Naive B cell (primary cell): ENCODE data around the gene CHAT. TPM values are rescaled to one million over a fixed set of nuclear protein-coding genes. Genes with fewer than 3 reads are reported as not detected.

ENCODE experiments used
- ATAC-seq, 2 donors: fragments of 150-1000 bp; cut with Tn5 transposase; 2 replicates each; pipeline ENCODE4 v1.10.0; 2021; ENCODE audit warnings: low read depth in 2 of 2, mild to moderate bottlenecking in 2 of 2, moderate library complexity in 2 of 2
- DNase-seq: peaks from one replicate; pipeline ENCODE4 v3.0.0; 2022
- H3K27ac Mint-ChIP-seq, 6 donors: one replicate each; pipeline ENCODE4 v1.8.0; 2020 to 2022; ENCODE audit warnings: mild to moderate bottlenecking in 6 of 6, mixed read lengths in 6 of 6, moderate library complexity in 5 of 6, inconsistent platforms in 2 of 6
- H3K27me3 Mint-ChIP-seq, 3 donors: one replicate each; pipeline ENCODE4 v1.8.0; 2021 to 2022; ENCODE audit warnings: mixed read lengths in 3 of 3, mild to moderate bottlenecking in 1 of 3
- H3K36me3 Mint-ChIP-seq, 2 donors: one replicate each; pipeline ENCODE4 v1.8.0; 2020 to 2022; ENCODE audit warnings: mixed read lengths in 2 of 2, inconsistent platforms in 1 of 2, mild to moderate bottlenecking in 1 of 2
- H3K4me1 Mint-ChIP-seq, 3 donors: one replicate each; pipeline ENCODE4 v1.8.0; 2020 to 2022; ENCODE audit warnings: mixed read lengths in 3 of 3, inconsistent platforms in 1 of 3, mild to moderate bottlenecking in 1 of 3, moderate library complexity in 1 of 3
- H3K4me3 Mint-ChIP-seq, 8 donors: one replicate each; pipeline ENCODE4 v1.8.0; 2020 to 2022; ENCODE audit warnings: mild to moderate bottlenecking in 8 of 8, mixed read lengths in 8 of 8, moderate library complexity in 8 of 8, inconsistent platforms in 2 of 8
- H3K9me3 Mint-ChIP-seq, 7 donors: one replicate each; pipeline ENCODE4 v1.8.0; 2020 to 2022; ENCODE audit warnings: mixed read lengths in 7 of 7, mild to moderate bottlenecking in 5 of 7, inconsistent platforms in 2 of 7, moderate library complexity in 1 of 7
- polyA plus RNA-seq, 6 donors: library from polyadenylated mRNA; unstranded; fragments of 300-500 nt; fragmentation: Illumina TruSeq; gene quantifications; one replicate each; pipeline ENCODE4 v1.2.3, GENCODE V29; 2021; ENCODE audit warnings: low read depth in 6 of 6

CHAT gene
- polyA plus RNA-seq: not detected

GRCh38 chr10:49613882-49614241 is at the start of gene CHAT:
CHAT (plus strand) TSS chr10:49614037; CDS start chr10:49614190, 153 bp downstream.
- Mint-ChIP-seq H3K4me3 (peak within 1 kb of the TSS in 3 of 8 donors; percentile 21 to 76 (median 45)), H3K27ac (peak within 1 kb of the TSS in 1 of 6 donors; percentile 65), H3K9me3 (peaks cover 2 to 12% (median 8%) of the 10 kb centered on the region in 7 donors), H3K4me1 (peaks cover 14 to 28% (median 23%) of the 10 kb centered on the region in 3 donors), H3K36me3 (peaks cover 0 to 23% of the 10 kb centered on the region in 2 donors), H3K27me3 (peaks cover 43 to 86% (median 84%) of the 10 kb centered on the region in 3 donors)
- DNase-seq (no peak), ATAC-seq (no peak)

DNA sequence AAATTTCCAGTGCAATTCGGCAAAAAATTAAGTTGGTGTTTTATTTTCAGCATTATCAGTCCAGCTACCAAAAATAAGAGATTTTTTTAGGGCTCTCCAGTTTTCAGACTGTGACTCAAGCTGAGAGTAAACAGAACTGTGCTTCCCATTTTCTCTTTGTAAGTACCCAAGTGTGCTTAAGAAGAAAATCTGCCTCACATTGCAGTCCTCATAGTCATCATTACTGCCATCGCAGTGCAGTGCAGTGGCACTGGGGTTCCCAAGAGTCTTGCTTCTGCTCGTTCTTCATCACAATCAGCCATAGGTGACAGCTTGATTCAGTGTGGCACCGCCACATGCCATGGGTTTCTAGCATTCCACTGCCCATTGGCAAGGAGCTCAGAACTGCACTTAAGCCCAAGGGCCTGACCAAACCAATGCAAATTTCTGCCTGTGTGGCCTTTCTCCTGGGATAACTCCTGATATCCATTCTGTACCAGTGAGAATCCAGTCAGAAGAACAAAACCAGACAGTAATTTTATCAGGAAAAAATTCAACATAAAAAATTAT is 49.3 kb upstream of the CHAT start:
- peaks cover 45 to 55% (median 51%) of the 10 kb centered on the region in 3 donors for H3K27me3 Mint-ChIP-seq
- ATAC-seq: no peak
- no peak overlapping the region for H3K27ac Mint-ChIP-seq
- H3K9me3 Mint-ChIP-seq: peaks cover 5 to 30% (median 14%) of the 10 kb centered on the region in 7 donors
- no peak for DNase-seq
- no peak overlapping the region for H3K4me3 Mint-ChIP-seq
- no peaks in the 10 kb centered on the region for H3K36me3 Mint-ChIP-seq
- peaks cover 0 to 2% (median 0%) of the 10 kb centered on the region in 3 donors for H3K4me1 Mint-ChIP-seq

DNA sequence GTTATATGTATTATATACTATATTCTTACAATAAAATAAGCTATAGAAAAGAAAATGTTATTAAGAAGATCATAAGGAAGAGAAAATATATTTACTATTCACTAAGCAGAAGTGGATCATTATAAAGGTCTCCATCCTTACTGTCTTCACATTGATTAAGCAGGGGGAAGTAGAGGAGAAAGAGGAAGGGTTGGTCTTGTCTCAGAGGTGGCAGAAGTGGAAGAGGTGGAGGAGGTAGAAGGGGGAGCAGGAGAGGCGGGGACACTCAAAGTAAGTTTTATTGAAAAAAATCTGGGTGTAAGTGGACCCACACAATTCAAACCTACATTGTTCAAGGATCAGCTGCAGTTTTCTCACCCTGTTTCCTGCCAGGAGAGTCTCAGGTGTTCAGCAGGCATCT is 46.0 kb upstream of the CHAT start:
- Mint-ChIP-seq H3K36me3 (no peaks in the 10 kb centered on the region), H3K9me3 (peaks cover 5 to 30% (median 14%) of the 10 kb centered on the region in 7 donors)
- peak in 1 of 2 donors; percentile 51 for ATAC-seq

GRCh38 chr10:49568235-49568634 is 45.6 kb upstream of the CHAT start:
- Mint-ChIP-seq H3K4me1 (peaks cover 0 to 2% (median 0%) of the 10 kb centered on the region in 3 donors), H3K36me3 (no peaks in the 10 kb centered on the region), H3K27me3 (peaks cover 29 to 34% (median 34%) of the 10 kb centered on the region in 3 donors), H3K4me3 (no peak overlapping the region), H3K27ac (no peak overlapping the region), H3K9me3 (peaks cover 5 to 30% (median 14%) of the 10 kb centered on the region in 7 donors)
- DNase-seq (no peak), ATAC-seq (peak in 1 of 2 donors; percentile 23)

More for the DNA sequence above, 46.0 kb upstream of the CHAT start:
- no peak for DNase-seq
- H3K27me3 Mint-ChIP-seq: peaks cover 32 to 38% (median 37%) of the 10 kb centered on the region in 3 donors
- peaks cover 0 to 2% (median 0%) of the 10 kb centered on the region in 3 donors for H3K4me1 Mint-ChIP-seq
- no peak overlapping the region for H3K4me3 Mint-ChIP-seq
- H3K27ac Mint-ChIP-seq: no peak overlapping the region

DNA sequence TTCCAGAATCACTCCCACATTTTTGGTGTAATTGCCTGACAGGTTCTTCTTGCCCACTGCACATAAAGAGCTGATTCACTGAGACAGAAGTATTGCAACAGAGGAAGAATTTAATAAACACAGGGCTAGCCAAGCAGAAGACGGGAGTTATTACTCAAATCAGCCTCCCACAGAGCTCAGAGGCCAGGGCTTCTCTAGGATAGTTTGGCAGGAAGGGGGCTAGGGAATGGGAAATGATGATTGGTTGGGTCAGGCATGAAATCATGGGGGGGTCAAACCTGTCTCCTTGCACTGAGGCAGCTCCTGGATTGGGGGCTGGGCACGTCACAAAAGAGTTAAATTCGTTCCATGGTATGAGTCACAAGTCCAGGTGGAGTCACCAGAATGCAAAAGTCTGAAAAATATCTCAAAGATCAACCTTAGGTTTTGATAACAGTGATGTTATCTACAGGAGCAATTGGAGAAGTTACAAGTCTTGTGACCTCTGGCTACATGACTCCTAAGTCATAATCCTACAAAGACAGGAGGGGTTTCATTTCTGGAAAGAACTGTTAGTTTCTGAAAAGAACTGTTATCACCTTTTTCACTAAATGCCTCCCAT is 44.7 kb upstream of the CHAT start:
- no peak for DNase-seq
- no peak overlapping the region for H3K4me3 Mint-ChIP-seq
- no peak overlapping the region for H3K27ac Mint-ChIP-seq
- peaks cover 0 to 2% (median 0%) of the 10 kb centered on the region in 3 donors for H3K4me1 Mint-ChIP-seq
- peaks cover 5 to 30% (median 14%) of the 10 kb centered on the region in 7 donors for H3K9me3 Mint-ChIP-seq
- peaks cover 33 to 34% (median 33%) of the 10 kb centered on the region in 3 donors for H3K27me3 Mint-ChIP-seq
- H3K36me3 Mint-ChIP-seq: no peaks in the 10 kb centered on the region
- ATAC-seq: no peak

GRCh38 chr10:49571388-49571787 is 42.4 kb upstream of the CHAT start:
- peaks cover 0 to 2% (median 0%) of the 10 kb centered on the region in 3 donors for H3K4me1 Mint-ChIP-seq
- H3K36me3 Mint-ChIP-seq: no peaks in the 10 kb centered on the region
- DNase-seq (no peak), ATAC-seq (no peak)
- no peak overlapping the region for H3K4me3 Mint-ChIP-seq
- H3K27ac Mint-ChIP-seq: no peak overlapping the region
- peaks cover 30 to 42% (median 32%) of the 10 kb centered on the region in 3 donors for H3K27me3 Mint-ChIP-seq
- peaks cover 5 to 22% (median 14%) of the 10 kb centered on the region in 7 donors for H3K9me3 Mint-ChIP-seq

- ATAC-seq: no peak
- DNase-seq: no peak
- H3K4me1 Mint-ChIP-seq: peaks cover 0 to 2% (median 0%) of the 10 kb centered on the region in 3 donors
- no peak overlapping the region for H3K27ac Mint-ChIP-seq
- H3K36me3 Mint-ChIP-seq: no peaks in the 10 kb centered on the region
- peaks cover 33 to 51% (median 38%) of the 10 kb centered on the region in 3 donors for H3K27me3 Mint-ChIP-seq
- H3K4me3 Mint-ChIP-seq: no peak overlapping the region
- H3K9me3 Mint-ChIP-seq: peaks cover 5 to 12% (median 9%) of the 10 kb centered on the region in 7 donors
Observed at GRCh38 chr10:49572594-49573114, 41.2 kb upstream of the CHAT start.

DNA sequence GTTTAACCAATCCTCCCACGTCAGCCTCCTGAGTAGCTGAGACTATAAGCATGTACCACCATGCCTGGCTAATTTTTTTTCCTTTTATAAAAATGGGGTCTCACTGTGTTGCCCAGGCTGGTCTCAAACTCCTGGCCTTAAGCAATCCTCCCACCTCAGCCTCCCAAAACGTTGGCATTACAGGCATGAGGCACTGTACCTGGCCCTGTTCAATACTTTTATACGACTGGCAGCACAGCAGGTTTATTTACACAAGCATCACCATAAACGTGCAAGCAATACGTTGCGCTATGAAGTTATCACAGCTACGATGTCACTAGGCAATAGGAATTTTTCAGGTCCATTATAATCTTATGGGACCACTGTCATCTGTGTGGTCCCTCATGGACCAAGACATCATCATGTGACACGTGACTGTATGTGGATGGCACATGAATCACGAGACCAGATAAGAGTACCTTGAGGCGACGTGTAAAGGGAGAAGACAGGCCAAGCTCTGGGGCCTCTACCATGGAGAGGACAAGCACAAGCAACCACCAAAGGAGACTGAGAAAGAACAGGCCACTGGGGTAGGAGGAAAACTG is 38.3 kb upstream of the CHAT start:
- DNase-seq (no peak), ATAC-seq (no peak)
- H3K36me3 Mint-ChIP-seq: no peaks in the 10 kb centered on the region
- H3K27me3 Mint-ChIP-seq: peaks cover 34 to 53% (median 45%) of the 10 kb centered on the region in 3 donors
- peaks cover 0 to 2% (median 0%) of the 10 kb centered on the region in 7 donors for H3K9me3 Mint-ChIP-seq
- peak overlapping the region in 1 of 8 donors; percentile 82 for H3K4me3 Mint-ChIP-seq
- H3K27ac Mint-ChIP-seq: peak overlapping the region in 1 of 6 donors; percentile 47
- H3K4me1 Mint-ChIP-seq: no peaks in the 10 kb centered on the region

DNA sequence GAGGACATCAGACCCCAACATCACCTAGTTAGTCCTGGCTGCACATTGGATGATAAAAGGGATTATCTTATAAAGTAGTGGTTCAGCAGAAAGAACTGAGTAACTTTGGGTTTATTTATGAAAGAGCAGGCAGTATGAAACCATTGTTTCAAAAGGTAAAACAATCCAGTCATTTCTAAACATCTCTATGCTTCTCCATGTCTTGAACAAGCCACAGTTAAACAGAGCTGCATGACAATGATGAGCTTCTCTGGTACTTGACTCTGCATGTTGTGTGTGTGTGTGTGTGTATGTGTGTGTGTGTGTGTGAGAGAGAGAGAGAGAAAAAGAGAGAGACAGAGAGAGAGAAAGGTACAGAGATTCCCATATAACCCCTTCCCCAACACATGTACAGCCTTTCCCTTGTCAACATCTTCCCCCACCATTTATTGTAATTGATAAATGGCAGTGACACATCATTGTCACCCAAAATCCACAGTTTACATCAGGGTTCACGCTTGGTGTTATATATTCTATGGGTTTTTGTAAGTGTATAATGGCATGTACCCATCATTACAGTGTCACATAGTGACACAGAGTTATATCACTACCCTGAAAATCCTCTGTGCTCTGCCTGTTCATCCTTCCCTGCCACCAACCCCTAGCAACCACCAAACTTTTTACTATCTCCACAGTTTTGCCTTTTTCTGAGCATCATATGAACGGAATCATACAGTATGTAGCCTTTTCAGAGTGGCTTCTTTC is 36.5 kb upstream of the CHAT start:
- Mint-ChIP-seq H3K9me3 (peaks cover 0 to 2% (median 0%) of the 10 kb centered on the region in 7 donors), H3K4me1 (peaks cover 0 to 3% (median 0%) of the 10 kb centered on the region in 3 donors), H3K27me3 (peaks cover 32 to 45% (median 43%) of the 10 kb centered on the region in 3 donors), H3K27ac (no peak overlapping the region), H3K4me3 (no peak overlapping the region), H3K36me3 (no peaks in the 10 kb centered on the region)
- ATAC-seq: no peak
- DNase-seq: no peak

DNA sequence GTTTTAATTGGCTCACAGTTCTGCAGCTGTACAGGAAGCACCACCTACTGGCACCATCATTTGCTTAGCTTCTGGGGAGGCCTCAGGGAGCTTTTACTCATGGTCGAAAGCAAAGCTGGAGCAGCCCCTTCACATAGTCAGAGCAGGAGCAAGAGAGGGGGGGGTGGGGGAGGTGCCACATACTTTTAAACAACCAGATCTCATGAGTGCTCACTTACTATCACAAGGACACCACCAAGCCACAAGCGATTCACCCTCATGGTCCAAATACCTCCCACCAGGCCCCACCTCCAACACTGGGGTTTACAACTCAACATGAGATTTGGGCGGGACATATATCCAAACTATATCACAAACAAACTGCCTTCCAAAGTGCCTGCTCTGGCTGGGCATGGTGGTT is 35.4 kb upstream of the CHAT start:
- ATAC-seq: no peak
- Mint-ChIP-seq H3K27ac (no peak overlapping the region), H3K27me3 (peaks cover 38 to 42% (median 41%) of the 10 kb centered on the region in 3 donors), H3K36me3 (no peaks in the 10 kb centered on the region), H3K4me1 (peaks cover 0 to 3% (median 0%) of the 10 kb centered on the region in 3 donors), H3K4me3 (no peak overlapping the region), H3K9me3 (peaks cover 0 to 2% (median 0%) of the 10 kb centered on the region in 7 donors)
- DNase-seq: no peak

DNA sequence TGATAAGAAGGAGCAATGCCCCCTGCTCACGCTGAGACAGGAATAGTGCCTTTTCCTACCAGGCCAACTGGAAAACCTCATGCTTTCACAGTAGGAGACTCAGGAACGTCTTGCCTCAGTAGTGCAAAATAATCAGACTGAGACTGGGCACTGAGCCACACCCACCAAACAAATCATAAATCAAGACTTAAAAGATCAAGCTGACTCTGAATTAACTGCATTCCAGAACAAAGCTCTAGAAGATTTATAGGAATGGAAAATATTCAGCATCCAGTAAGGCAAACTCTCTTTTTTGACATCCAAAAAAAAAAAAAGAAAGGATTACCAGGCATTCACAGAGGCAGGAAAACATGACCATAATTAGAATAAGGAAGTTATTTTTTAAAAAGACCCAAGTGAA is 34.2 kb upstream of the CHAT start:
- no peak for DNase-seq
- Mint-ChIP-seq H3K4me3 (no peak overlapping the region), H3K36me3 (no peaks in the 10 kb centered on the region), H3K4me1 (peaks cover 0 to 3% (median 0%) of the 10 kb centered on the region in 3 donors), H3K9me3 (peaks cover 0 to 2% (median 0%) of the 10 kb centered on the region in 7 donors), H3K27me3 (peaks cover 34 to 43% (median 39%) of the 10 kb centered on the region in 3 donors), H3K27ac (no peak overlapping the region)
- no peak for ATAC-seq

DNA sequence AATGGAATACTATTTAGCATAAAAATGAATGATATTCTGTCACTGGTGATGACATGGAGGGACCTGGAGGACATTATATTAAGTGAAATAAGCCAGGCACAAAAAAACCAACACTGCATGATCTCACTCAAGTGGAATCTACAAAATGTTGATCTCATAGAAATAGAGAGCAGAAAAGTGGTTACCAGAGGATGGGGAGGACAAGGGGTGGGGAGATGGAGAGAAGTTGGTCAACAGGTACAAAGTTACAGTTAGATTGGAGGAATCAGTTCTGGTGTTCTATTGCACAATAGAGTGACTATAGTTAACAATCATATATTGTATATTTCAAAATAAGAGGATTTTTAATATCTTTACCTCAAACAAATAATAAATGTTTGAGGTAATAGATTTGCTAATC is 28.4 kb upstream of the CHAT start:
- H3K27ac Mint-ChIP-seq: no peak overlapping the region
- H3K36me3 Mint-ChIP-seq: no peaks in the 10 kb centered on the region
- no peak overlapping the region for H3K4me3 Mint-ChIP-seq
- peaks cover 10 to 19% (median 16%) of the 10 kb centered on the region in 3 donors for H3K27me3 Mint-ChIP-seq
- no peak for ATAC-seq
- H3K9me3 Mint-ChIP-seq: peaks cover 0 to 16% (median 6%) of the 10 kb centered on the region in 7 donors
- no peak for DNase-seq
- H3K4me1 Mint-ChIP-seq: peaks cover 0 to 3% (median 0%) of the 10 kb centered on the region in 3 donors

- ATAC-seq: no peak
- H3K27ac Mint-ChIP-seq: no peak overlapping the region
- no peak for DNase-seq
Observed at GRCh38 chr10:49587981-49588380, 25.9 kb upstream of the CHAT start.

More at GRCh38 chr10:49587981-49588380, 25.9 kb upstream of the CHAT start:
- H3K4me3 Mint-ChIP-seq: no peak overlapping the region
- H3K4me1 Mint-ChIP-seq: peaks cover 0 to 1% (median under 1%) of the 10 kb centered on the region in 3 donors
- no peaks in the 10 kb centered on the region for H3K36me3 Mint-ChIP-seq
- H3K27me3 Mint-ChIP-seq: peaks cover 9 to 31% (median 30%) of the 10 kb centered on the region in 3 donors
- H3K9me3 Mint-ChIP-seq: peaks cover 0 to 22% (median 6%) of the 10 kb centered on the region in 7 donors
